PC-3 (cell line): Measurements from ENCODE around the gene CTNNA3. TPM values are rescaled to one million over a fixed set of nuclear protein-coding genes. Genes with fewer than 3 reads are reported as not detected.
A peak's percentile ranks its signal among the peaks of the same experiment; 100 is the strongest.

Experiments used
- ATAC-seq: fragments of 200-7000 bp; cut with Tn5 transposase; 2 replicates; pipeline ENCODE4 v1.9.1; 2020; ENCODE audit warnings: mild to moderate bottlenecking, moderate library complexity
- BruUV-seq: library from RNA; stranded (reverse); fragments of 400-500 nt; replicated peaks from 2 replicates; lab custom pipeline; 2021; lab: Mats Ljungman, UMichigan
- CTCF ChIA-PET: fragments of 300-600 bp; sonication (Branson Sonifier 250); formaldehyde crosslinking; loops from one replicate; lab custom pipeline; 2022; ENCODE audit warnings: antibody characterized with exemption; lab: Charles Lee
- POLR2A ChIA-PET: fragments of 300-600 bp; sonication (Branson Sonifier 250); formaldehyde crosslinking; loops from one replicate; lab custom pipeline; 2022; ENCODE audit warnings: antibody characterized with exemption; ENCODE audit not compliant: unreplicated experiment; lab: Charles Lee
- DNase-seq: peaks from one replicate; pipeline ENCODE4 v3.0.0-alpha.2; 2015
- H2AFZ ChIP-seq: fragments of 300-600 bp; sonication (generic); 2 replicates; pipeline ENCODE4 v1.6.0; 2016; ENCODE audit warnings: antibody characterized with exemption, low read length
- H3F3A ChIP-seq: fragments of 300-600 bp; sonication (generic); one replicate; pipeline ENCODE4 v1.6.0; 2017; ENCODE audit warnings: antibody characterized with exemption, low read length, control low read depth, mild to moderate bottlenecking; ENCODE audit not compliant: unreplicated experiment
- H3K27ac ChIP-seq: fragments of 300-600 bp; sonication (generic); 2 replicates; pipeline ENCODE4 v1.5.1; 2016; ENCODE audit warnings: mild to moderate bottlenecking, low read length
- H3K27me3 ChIP-seq: fragments of 300-600 bp; sonication (generic); 2 replicates; pipeline ENCODE4 v1.6.1; 2016; ENCODE audit warnings: low read length, mixed read lengths
- H3K36me3 ChIP-seq: fragments of 300-600 bp; sonication (generic); 2 replicates; pipeline ENCODE4 v1.6.1; 2016; ENCODE audit warnings: low read depth, mixed run types, low read length, mixed read lengths
- H3K4me1 ChIP-seq: fragments of 300-600 bp; sonication (generic); 2 replicates; pipeline ENCODE4 v1.5.1; 2016; ENCODE audit warnings: low read length; ENCODE audit not compliant: insufficient read depth
- H3K4me2 ChIP-seq: fragments of 300-600 bp; sonication (generic); 2 replicates; pipeline ENCODE4 v1.6.0; 2016; ENCODE audit warnings: low read length
- H3K4me3 ChIP-seq: fragments of 300-600 bp; sonication (generic); 2 replicates; pipeline ENCODE4 v1.5.1; 2016; ENCODE audit warnings: mild to moderate bottlenecking, low read length, mixed read lengths
- H3K79me2 ChIP-seq: fragments of 300-600 bp; sonication (generic); 2 replicates; pipeline ENCODE4 v1.6.1; 2017; ENCODE audit warnings: low read length, mixed read lengths
- H3K9ac ChIP-seq: fragments of 300-600 bp; sonication (generic); 2 replicates; pipeline ENCODE4 v1.6.0; 2016; ENCODE audit warnings: mild to moderate bottlenecking, low read length
- H3K9me2 ChIP-seq: fragments of 300-600 bp; sonication (generic); replicated peaks from 2 replicates; pipeline ENCODE4 v1.6.1; 2016; ENCODE audit warnings: mixed run types, low read length, mixed read lengths
- H3K9me3 ChIP-seq: fragments of 300-600 bp; sonication (generic); 2 replicates; pipeline ENCODE4 v1.6.1; 2016; ENCODE audit warnings: low read length, mixed read lengths
- H4K20me1 ChIP-seq: fragments of 300-600 bp; sonication (generic); 2 replicates; pipeline ENCODE4 v1.6.1; 2016; ENCODE audit warnings: low read length, mixed read lengths
- EZH2 ChIP-seq: fragments of 300-600 bp; sonication (generic); IDR thresholded peaks from one replicate; pipeline ENCODE4 v1.6.1; 2017; ENCODE audit warnings: antibody characterized with exemption, mild to moderate bottlenecking, low read length; ENCODE audit not compliant: unreplicated experiment
- EZH2phosphoT487 ChIP-seq: fragments of 300-600 bp; sonication (generic); IDR thresholded peaks from 2 replicates; pipeline ENCODE4 v1.6.1; 2018; ENCODE audit warnings: mild to moderate bottlenecking, antibody characterized with exemption, low read length, borderline replicate concordance
- intact Hi-C: fragments of 100-400 bp; cut with micrococcal nuclease; formaldehyde crosslinking; loops from 2 replicates; pipeline ENCODE4 v1.9.0; 2023
- total RNA-seq: library from RNA; depleted of rRNA; stranded (reverse); fragments of >200 nt; gene quantifications from 2 replicates; pipeline ENCODE4 v1.2.3, GENCODE V29; 2014
- TF ChIP-seq, protein P1 (sequence below): fragments of 300-600 bp; sonication (generic); conservative IDR thresholded peaks from 2 replicates; pipeline ENCODE4 v1.5.1; 2017; ENCODE audit warnings: antibody characterized with exemption, low read depth, mild to moderate bottlenecking, low read length

The CTNNA3 gene
- total RNA-seq, 1 experiment from 2014 or later: 1.9 TPM

DNA sequence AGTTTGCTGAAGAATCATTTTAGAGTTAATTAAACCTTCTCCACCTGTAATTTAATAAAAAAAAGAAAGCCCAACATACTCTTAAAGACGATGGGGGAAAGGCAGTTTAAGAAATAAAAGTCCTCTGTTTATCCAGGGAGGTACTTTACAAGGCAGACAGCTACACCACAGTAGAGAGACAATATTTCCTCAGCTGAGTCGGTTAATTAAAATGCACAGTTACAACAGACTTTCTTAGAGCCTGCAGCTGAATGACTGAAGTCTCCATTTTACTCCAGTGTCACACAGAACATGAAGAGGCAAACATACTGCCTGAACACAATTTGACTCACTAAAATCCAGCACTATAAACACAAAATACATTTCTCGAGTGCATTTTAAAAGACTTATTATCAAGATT is 755.0 kb downstream of the CTNNA3 start:
- BruUV-seq: no TSS peak
- ATAC-seq (peak; percentile 72), DNase-seq (no peak)
- Histone ChIP-seq H3K27me3 (peaks cover 53% of the 10 kb centered on the region), H3K9ac (no peak overlapping the region), H2AFZ (no peak overlapping the region), H3K9me3 (no peaks in the 10 kb centered on the region), H3K4me2 (no peak overlapping the region), H3K4me3 (no peak overlapping the region), H3K9me2 (no peaks in the 10 kb centered on the region), H3K36me3 (no peaks in the 10 kb centered on the region), H4K20me1 (no peaks in the 10 kb centered on the region), H3K4me1 (no peaks in the 10 kb centered on the region), H3F3A (no peaks in the 10 kb centered on the region), H3K27ac (no peak overlapping the region), H3K79me2 (no peaks in the 10 kb centered on the region)
- ChIA-PET POLR2A (interaction anchor here (0.6 kb wide), 2 partner anchors 716 to 1449 kb away, joined by 4 to 5 read pairs; no protein-coding TSS in a partner anchor), CTCF (interaction anchor here (0.8 to 1.4 kb wide), 3 partner anchors 10 to 580 kb away, joined by 4 to 6 read pairs (median 6); partner anchors contain the start of gene LRRTM3)
- TF ChIP-seq EZH2phosphoT487 (no peak), EZH2 (no peak)
- TF ChIP-seq, protein P1, sequence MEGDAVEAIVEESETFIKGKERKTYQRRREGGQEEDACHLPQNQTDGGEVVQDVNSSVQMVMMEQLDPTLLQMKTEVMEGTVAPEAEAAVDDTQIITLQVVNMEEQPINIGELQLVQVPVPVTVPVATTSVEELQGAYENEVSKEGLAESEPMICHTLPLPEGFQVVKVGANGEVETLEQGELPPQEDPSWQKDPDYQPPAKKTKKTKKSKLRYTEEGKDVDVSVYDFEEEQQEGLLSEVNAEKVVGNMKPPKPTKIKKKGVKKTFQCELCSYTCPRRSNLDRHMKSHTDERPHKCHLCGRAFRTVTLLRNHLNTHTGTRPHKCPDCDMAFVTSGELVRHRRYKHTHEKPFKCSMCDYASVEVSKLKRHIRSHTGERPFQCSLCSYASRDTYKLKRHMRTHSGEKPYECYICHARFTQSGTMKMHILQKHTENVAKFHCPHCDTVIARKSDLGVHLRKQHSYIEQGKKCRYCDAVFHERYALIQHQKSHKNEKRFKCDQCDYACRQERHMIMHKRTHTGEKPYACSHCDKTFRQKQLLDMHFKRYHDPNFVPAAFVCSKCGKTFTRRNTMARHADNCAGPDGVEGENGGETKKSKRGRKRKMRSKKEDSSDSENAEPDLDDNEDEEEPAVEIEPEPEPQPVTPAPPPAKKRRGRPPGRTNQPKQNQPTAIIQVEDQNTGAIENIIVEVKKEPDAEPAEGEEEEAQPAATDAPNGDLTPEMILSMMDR: no peak
- intact Hi-C loops: loop anchor here (5.0 kb wide), 1 partner anchor 366 kb away; no protein-coding TSS in a partner anchor

DNA sequence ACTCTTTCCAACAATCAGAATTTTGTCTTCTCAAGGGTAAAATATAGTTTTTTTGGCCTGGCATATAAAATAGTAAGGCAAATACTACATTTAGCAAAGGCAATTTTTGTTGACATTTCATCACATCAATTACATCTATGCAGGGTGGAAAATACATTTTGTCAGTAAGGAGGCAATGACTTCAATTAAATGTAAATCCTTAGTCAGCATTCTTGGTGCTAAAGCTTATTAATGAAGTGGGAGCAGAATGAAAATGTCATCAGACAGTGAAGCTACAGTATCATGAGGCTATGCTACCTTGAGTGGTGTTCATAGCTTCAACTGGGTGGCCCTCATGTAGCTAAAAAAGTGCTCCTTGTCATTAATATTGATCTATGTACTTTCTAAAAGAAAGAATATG is 761.3 kb downstream of the CTNNA3 start:
- ChIA-PET CTCF (interaction anchor here (1.0 kb wide), 1 partner anchor 586 kb away, joined by 3 read pairs; no protein-coding TSS in a partner anchor), POLR2A (interaction anchor here (0.5 to 0.7 kb wide), 2 partner anchors 9 to 131 kb away, joined by 5 to 7 read pairs; partner anchors contain the start of gene LRRTM3)
- no TSS peak for BruUV-seq
- intact Hi-C loops: loop anchor here (5.0 to 10.0 kb wide), 3 partner anchors 752 to 1810 kb away; no protein-coding TSS in a partner anchor
- Histone ChIP-seq H3K4me3 (no peak overlapping the region), H3K27me3 (peaks cover 40% of the 10 kb centered on the region), H3K36me3 (no peaks in the 10 kb centered on the region), H2AFZ (no peak overlapping the region), H3K79me2 (no peaks in the 10 kb centered on the region), H3F3A (no peaks in the 10 kb centered on the region), H3K27ac (no peak overlapping the region), H3K9me3 (no peaks in the 10 kb centered on the region), H4K20me1 (no peaks in the 10 kb centered on the region), H3K9me2 (no peaks in the 10 kb centered on the region), H3K4me1 (0 out of 2 replicates have a peak, but pooled peaks cover 3% of the 10 kb centered on the region), H3K9ac (no peak overlapping the region), H3K4me2 (no peak overlapping the region)
- no peak for ATAC-seq
- TF ChIP-seq EZH2 (no peak), EZH2phosphoT487 (no peak)
- TF ChIP-seq, protein P1: no peak
- no peak for DNase-seq

DNA sequence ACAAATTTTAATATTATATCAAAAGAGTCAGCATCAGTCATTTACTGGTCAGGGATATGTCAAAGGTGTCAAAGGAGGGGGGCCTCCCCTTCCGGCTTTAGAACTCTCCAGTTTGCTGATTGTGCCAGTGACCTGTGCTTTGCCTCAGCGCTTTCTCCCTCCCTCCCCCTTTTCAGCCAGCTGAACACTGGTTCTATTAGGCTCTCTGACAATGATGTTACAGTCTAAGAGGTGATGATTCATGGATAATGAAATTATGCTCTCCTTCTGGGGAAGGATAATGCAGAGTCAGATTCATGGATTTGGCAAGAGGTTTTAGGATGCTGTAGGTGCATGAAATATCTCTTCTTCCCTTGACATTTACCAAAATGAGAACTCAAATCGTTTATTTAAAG is 764.0 kb downstream of the CTNNA3 start:
- BruUV-seq: no TSS peak
- TF ChIP-seq EZH2: no peak
- TF ChIP-seq, protein P1: no peak
- no peak for TF ChIP-seq EZH2phosphoT487
- no peaks in the 10 kb centered on the region for H3K79me2 ChIP-seq
- no peak overlapping the region for H3K4me3 ChIP-seq
- ChIA-PET CTCF (interaction anchor here (0.5 to 2.1 kb wide), 11 partner anchors 9 to 727 kb away, joined by 3 to 9 read pairs (median 4); no protein-coding TSS in a partner anchor), POLR2A (interaction anchor here (0.7 to 0.9 kb wide), 3 partner anchors 123 to 644 kb away, joined by 3 to 4 read pairs (median 4); no protein-coding TSS in a partner anchor)
- intact Hi-C loops: loop anchor here (1.0 to 10.0 kb wide), 8 partner anchors 305 to 1953 kb away; no protein-coding TSS in a partner anchor
- H4K20me1 ChIP-seq: no peaks in the 10 kb centered on the region
- peak; percentile 72 for ATAC-seq
- H3K9me2 ChIP-seq: no peaks in the 10 kb centered on the region
- DNase-seq: peak; percentile 59
- peaks cover 38% of the 10 kb centered on the region for H3K27me3 ChIP-seq
- H3K9ac ChIP-seq: no peak overlapping the region
- no peaks in the 10 kb centered on the region for H3K9me3 ChIP-seq
- H3K4me2 ChIP-seq: no peak overlapping the region
- no peaks in the 10 kb centered on the region for H3K36me3 ChIP-seq
- no peak overlapping the region for H3K27ac ChIP-seq
- 0 out of 2 replicates have a peak, but pooled peaks cover 3% of the 10 kb centered on the region for H3K4me1 ChIP-seq
- H3F3A ChIP-seq: no peaks in the 10 kb centered on the region
- H2AFZ ChIP-seq: no peak overlapping the region
